WTC11 (cell line): ENCODE measurements around the gene SELENOS.

Experiments
- AFF4 ChIP-seq: sonication (generic); formaldehyde crosslinking; IDR thresholded peaks from 2 replicates; pipeline ENCODE4 v1.8.1; 2023; ENCODE audit warnings: mild to moderate bottlenecking, missing genetic modification reagents, borderline replicate concordance
- ATF6 ChIP-seq: sonication (generic); formaldehyde crosslinking; IDR thresholded peaks from 2 replicates; pipeline ENCODE4 v1.8.1; 2023; ENCODE audit warnings: mild to moderate bottlenecking, missing genetic modification reagents
- CTCF ChIP-seq: fragments of 200-600 bp; IDR thresholded peaks from 2 replicates; pipeline ENCODE4 v1.8.0; 2022; ENCODE audit warnings: antibody characterized with exemption
- EMX1 ChIP-seq: fragments of 250-450 bp; sonication (Bioruptor Pico); IDR thresholded peaks from 2 replicates; pipeline ENCODE4 v1.8.0; 2021; ENCODE audit warnings: mild to moderate bottlenecking
- IRF2 ChIP-seq: sonication (generic); formaldehyde crosslinking; IDR thresholded peaks from 2 replicates; pipeline ENCODE4 v1.8.0; 2022; ENCODE audit warnings: low read depth, missing genetic modification reagents, borderline replicate concordance
- JAZF1 ChIP-seq: fragments of 250-450 bp; sonication (Bioruptor Pico); IDR thresholded peaks from 2 replicates; pipeline ENCODE4 v1.9.0; 2021; ENCODE audit warnings: moderate library complexity, mild to moderate bottlenecking, inconsistent platforms
- JUN ChIP-seq: sonication (generic); formaldehyde crosslinking; IDR thresholded peaks from 2 replicates; pipeline ENCODE4 v1.8.0; 2023; ENCODE audit warnings: mild to moderate bottlenecking, missing genetic modification reagents
- SP1 ChIP-seq: sonication (generic); formaldehyde crosslinking; conservative IDR thresholded peaks from 2 replicates; pipeline ENCODE4 v1.8.1; 2022; ENCODE audit warnings: missing genetic modification reagents
- USF1 ChIP-seq: sonication (generic); formaldehyde crosslinking; IDR thresholded peaks from 2 replicates; pipeline ENCODE4 v1.8.0; 2022; ENCODE audit warnings: mild to moderate bottlenecking, missing genetic modification reagents
- ZNF232 ChIP-seq: sonication (generic); formaldehyde crosslinking; IDR thresholded peaks from 2 replicates; pipeline ENCODE4 v1.8.0; 2022; ENCODE audit warnings: mild to moderate bottlenecking, missing genetic modification reagents
- TF ChIP-seq, protein P1 (sequence below): sonication (generic); formaldehyde crosslinking; IDR thresholded peaks from 2 replicates; pipeline ENCODE4 v1.8.1; 2023; ENCODE audit warnings: mild to moderate bottlenecking, missing genetic modification reagents, moderate library complexity
- TF ChIP-seq, protein P2 (sequence below): sonication (generic); formaldehyde crosslinking; IDR thresholded peaks from 2 replicates; pipeline ENCODE4 v1.8.0; 2023; ENCODE audit warnings: mild to moderate bottlenecking, missing genetic modification reagents

GRCh38 chr15:101276501-101277037 lies 716 bp downstream of the SELENOS start:
- TF ChIP-seq JUN (CRISPR knock-in tag) (no peak), CTCF (no peak), ATF6 (CRISPR knock-in tag) (no peak), ZNF232 (CRISPR knock-in tag) (no peak), JAZF1 (CRISPR knock-in tag) (no peak), SP1 (CRISPR knock-in tag) (no peak), IRF2 (CRISPR knock-in tag) (no peak), AFF4 (CRISPR knock-in tag) (no peak), USF1 (CRISPR knock-in tag) (no peak), EMX1 (CRISPR knock-in tag) (no peak)
- TF ChIP-seq, protein P1, sequence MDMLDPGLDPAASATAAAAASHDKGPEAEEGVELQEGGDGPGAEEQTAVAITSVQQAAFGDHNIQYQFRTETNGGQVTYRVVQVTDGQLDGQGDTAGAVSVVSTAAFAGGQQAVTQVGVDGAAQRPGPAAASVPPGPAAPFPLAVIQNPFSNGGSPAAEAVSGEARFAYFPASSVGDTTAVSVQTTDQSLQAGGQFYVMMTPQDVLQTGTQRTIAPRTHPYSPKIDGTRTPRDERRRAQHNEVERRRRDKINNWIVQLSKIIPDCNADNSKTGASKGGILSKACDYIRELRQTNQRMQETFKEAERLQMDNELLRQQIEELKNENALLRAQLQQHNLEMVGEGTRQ: no peak
- TF ChIP-seq, protein P2, sequence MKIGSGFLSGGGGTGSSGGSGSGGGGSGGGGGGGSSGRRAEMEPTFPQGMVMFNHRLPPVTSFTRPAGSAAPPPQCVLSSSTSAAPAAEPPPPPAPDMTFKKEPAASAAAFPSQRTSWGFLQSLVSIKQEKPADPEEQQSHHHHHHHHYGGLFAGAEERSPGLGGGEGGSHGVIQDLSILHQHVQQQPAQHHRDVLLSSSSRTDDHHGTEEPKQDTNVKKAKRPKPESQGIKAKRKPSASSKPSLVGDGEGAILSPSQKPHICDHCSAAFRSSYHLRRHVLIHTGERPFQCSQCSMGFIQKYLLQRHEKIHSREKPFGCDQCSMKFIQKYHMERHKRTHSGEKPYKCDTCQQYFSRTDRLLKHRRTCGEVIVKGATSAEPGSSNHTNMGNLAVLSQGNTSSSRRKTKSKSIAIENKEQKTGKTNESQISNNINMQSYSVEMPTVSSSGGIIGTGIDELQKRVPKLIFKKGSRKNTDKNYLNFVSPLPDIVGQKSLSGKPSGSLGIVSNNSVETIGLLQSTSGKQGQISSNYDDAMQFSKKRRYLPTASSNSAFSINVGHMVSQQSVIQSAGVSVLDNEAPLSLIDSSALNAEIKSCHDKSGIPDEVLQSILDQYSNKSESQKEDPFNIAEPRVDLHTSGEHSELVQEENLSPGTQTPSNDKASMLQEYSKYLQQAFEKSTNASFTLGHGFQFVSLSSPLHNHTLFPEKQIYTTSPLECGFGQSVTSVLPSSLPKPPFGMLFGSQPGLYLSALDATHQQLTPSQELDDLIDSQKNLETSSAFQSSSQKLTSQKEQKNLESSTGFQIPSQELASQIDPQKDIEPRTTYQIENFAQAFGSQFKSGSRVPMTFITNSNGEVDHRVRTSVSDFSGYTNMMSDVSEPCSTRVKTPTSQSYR (CRISPR knock-in tag): no peak
